ENCODE measurements around the gene KRT72.

Gene KRT72

DNA sequence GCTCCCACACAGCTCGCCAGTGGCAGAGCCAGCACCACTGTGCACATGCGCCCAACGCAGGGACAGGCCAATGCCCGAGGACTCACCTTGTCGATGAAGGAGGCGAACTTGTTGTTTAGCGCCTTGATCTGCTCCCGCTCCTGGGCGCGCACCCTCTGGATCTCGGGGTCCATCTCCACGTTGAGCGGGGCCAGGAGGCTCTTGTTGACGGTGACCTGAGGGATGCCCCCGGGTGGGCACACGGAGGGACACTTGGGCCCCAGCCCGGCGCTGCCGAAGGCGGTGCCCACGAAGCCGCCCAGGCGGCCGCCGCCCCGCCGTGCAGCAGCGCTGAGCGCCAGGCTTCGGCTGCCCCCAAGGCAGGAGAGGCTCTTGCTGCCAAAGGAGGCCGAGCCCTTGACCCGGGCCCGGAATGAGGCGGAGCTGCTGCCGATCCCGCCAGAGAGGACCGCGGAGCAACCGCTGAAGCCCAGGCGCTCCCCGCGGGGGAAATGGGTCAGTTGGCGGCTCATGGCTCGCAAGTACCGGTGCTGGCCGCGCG, at the start of gene KRT72:
Gene KRT72 (minus strand): TSS at position 523 of the 541 bp plus-strand sequence. CDS start 11 bp downstream, at position 512.
- no peak for DNase-seq

DNA sequence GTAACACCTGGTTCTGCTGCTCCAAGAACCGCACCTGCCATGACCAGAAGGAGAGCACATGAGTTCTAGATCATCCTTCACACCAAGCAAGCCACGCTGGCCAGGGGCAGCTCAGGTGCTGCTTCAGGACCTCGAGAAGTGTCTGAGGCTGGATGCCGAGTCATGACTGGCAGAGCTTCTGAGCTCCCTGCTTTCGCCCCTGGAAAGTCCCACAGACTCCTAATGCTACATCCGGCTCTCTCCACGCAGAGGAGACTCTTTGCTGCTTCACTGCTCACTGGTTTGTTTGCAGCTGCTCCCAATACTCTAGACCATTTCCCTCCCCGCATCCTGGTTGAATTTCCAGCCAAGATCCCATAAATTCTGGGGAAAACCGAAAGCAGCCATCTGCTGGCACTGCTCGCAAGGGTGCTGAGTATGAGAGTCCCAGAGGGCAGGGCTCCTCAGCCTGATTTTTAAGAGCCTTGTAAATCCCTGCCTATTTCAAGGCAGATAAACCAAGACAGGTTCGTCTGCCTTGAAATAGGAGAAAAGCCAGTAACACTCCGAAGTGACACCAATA, 49.3 kb upstream of the KRT72 start:
- DNase-seq = no peak

DNA sequence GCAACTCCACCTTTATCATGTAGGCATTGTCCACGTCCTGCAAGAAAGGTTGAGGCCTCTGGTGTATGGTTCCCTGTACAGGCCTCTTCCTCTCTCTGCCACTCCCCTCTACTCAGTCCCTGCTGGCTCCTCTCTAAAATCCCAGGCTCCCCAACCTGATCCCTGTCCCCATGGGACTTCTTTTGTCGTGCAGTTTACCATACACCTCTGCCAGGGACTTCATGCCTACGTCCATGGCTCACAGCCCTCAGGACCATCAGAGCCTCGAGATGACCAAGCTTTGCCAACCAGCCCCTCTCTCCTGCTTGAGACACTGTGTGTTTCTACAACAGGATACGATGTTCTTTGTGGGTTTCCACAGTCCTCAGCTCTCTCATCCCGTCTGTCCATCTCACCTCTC, 47.8 kb upstream of the KRT72 start:
- no peak for DNase-seq

DNA sequence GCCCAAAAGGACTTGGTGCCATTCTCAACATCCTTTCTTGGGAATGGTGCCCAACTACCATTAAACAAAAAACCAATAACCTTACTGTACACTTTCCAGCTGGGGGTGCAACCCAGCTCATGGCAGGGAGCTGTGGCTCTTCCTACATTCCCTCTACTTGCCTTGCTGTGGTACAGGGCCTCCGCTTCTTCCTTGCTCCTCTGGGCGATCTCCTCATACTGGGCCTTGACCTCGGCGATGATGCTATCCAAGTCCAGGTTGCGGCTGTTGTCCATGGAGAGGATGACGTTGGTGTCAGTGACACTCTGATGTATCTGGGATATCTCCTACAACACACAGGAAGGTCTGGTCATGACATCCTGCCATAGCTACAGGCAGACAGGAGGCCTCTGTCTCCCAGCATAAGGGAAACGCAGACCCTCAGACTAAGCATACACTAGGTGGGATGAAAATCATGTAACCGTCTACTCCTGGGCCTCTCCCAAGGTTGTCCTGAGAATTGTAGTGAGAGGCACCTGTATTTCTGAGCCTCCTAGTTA, 46.8 kb upstream of the KRT72 start:
- DNase-seq = no peak

DNA sequence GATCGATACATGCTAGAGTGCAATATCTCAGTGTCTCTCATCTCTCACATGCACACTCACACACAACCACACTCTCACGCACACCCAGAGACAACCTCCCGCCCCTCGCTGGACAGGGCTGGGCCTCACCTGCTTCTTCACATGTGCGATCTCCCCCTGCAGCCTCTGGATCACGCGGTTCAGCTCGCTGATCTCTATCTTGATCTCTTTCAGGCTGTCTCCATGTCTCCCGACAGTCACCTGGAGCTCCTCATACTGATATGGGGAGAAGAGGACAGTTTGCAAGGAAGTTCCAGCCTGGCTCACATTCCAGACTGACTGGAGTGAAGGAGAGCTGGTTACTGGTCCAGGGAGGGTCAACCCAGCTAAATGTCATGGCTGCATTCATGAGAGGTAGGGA, 46.3 kb upstream of the KRT72 start:
- DNase-seq = no peak

DNA sequence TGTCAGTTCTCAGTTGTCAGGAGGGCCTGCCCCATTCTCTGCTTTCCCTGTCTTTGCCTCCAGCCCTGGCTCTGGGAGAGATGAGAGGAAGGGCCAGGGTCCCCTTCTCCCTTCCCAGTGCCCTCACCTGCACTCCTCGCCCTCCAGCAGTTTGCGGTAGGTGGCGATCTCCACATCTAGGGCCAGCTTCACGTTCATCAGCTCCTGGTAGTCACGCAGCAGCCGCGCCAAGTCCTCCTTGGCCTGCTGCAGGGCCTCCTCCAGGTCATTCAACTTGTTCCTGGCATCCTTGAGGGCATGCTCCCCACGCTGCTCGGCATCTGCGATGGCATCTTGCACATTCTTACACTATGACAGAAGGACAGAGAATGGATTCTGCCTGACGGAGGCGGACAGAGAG, 45.4 kb upstream of the KRT72 start:
- DNase-seq = no peak

DNA sequence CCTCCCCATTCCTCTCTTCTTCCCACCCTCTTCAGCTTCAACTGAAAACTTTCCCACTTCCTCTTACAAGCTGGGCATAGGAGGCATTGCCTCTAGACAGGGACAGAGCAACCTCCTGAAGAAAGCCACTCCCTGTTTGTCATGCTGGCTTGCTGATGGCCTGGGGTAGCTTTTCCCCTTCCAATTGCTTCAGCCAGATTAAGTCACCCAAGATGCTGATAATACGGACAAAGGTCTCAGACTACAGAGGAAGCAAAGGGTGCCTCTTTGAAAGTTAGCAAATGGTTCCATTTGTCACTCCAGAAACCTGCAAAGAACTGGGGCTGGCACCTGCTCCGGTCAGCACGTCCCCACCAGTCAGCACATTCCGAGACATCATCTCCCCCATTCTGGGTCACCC, 44.7 kb upstream of the KRT72 start:
- DNase-seq = no peak

DNA sequence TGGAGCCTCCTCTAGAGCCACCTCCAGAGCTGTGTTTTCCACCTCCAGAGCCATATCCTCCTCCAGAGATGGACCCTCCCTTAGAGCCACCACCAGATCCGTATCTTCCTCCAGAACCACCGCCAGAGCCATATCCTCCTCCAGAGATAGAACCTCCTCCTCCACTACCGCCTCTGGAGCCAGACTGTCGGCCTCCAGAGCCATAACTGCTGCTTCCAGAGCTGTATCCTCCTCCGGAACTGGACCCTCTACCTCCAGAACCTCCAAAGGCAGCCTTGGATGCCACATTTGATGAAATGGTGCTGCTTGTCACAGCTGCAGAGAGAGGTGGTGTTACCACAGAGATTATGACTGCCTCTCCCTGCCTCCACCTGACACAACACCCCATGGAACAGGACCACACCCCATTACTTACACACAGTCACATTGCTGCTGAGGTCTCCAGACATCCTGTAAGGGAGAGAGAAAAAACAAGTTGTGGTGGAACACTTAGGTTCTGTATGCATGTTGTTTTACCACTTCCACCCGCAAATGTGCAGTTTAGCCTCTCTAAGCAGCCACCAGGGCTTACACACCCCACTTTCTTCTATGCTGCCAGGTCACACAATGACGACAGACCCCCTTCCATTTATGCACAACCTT, 44.0 kb upstream of the KRT72 start:
- no peak for DNase-seq

DNA sequence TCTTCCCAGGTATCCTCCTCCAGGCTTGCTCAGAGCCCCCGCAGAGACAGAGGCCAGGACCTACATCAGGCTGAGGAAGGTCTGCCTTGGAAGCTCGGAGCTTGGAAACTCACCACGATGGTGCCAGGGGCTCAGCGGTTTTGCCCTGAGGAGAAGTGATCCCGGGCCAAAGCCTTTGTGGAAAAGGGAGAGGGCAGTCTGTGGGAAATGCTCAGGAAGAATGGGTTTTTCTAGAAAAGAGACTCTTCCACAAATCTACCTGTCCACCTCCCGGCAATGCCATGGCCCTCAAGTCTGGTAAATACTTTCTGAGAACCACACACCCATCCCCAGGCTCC, 42.8 kb upstream of the KRT72 start:
- no peak for DNase-seq

DNA sequence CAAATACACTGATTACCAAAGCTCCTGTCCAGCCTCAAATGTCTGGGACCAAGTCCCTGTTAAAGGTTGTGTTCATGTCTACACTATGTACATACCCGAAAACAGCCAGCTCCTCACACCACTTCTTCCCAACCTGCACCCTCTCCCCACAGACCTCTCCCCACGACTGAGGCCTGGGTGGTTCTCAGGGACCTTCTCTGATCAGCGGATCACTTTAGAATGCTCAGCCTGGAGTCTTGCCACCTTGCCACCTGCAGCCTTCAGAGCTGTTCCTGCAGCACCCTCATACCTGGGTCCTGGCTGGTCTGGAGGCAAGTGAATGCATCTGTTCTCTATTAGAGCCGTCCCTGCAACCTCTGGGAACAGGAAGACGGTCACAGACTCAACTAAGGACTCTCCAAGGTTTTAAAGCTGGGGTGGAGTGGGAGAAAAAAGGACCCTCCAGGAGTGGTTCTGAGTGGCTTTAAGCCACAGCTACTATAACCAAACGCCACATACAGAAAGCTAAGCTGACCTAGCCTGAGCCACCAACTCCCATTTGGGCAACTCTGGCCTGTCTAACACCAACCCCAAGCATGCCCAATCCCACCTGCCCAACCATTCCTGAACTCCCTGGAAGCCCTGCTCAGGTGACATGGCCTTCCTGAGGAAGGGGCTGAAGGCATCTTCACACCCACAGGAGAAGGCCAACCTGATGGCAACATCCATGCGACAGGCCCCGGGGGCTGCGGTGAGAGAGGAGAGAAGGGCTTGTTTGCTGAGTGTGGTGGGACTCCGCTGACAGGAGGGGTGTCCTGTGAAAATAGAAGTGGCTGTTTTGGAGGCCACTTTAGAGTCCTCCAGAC, 42.2 kb upstream of the KRT72 start:
- no peak for DNase-seq

DNA sequence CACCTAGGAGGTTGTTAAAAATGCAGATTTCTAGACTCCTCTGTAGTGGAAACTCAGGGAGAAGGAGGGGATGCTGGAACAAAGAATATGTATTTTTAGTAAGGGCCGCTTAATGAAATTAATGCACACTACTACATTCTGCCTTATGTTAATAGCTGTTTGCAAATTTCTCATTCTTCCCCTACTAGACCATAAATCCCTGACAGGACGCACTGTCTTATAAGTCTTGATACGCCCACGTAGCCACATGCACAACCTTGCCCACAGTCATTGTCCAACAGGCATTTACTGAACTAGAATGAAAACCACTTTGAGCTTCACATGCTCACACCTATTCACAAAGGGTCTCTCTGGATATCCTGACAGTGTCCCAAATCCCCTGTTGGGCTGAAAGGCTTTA, 40.2 kb upstream of the KRT72 start:
- DNase-seq = no peak

DNA sequence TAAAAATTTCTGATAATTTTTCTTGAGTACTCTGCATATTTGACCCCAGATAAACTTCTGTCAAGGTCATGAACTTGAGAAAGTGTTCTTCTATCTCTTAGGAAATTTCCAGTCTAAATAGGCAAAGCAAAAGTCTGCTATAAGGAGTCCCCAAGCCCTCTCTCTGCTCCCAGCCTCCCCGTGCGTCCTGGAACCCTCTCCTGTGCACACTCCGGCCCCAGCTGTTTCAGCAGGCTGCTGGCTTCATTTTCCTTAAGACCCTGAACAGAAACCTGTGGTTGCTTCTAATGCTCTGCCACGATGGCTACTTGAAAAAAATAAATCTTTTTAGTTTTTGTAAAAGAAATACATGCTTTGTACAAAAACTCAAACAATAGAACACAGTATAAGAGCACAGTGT, 36.0 kb upstream of the KRT72 start:
- DNase-seq = no peak

DNA sequence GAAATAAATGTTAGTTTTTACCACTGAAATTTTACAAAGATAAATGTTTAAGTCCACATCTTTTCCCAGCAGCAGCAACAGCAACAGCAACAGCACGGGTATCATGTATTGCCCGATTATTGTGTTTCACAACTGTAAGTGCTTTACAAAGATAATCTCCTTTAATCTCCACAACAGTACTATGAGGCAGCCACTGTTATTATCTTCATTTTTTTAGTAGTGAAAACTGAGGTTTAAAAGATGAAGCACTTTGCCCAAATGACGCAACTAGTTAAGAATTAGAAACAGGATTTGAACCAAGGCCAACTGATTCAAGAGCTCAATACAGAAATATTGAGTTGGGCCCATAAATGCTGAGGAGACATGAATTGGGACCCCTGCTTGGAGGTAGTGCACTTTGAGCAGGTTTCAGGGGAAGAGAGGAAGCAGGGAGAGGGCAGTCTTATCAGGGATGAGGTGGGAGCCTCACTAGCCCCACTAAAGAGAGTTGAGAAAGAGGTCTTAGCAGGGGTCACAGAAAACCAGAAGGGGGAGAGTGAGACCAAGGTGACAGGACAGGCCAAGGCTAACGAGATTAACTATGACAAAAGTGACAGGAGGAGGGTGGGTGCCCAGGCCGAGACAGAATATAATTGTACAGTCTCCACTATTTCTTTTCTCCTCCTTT, 35.5 kb upstream of the KRT72 start:
- no peak for DNase-seq

DNA sequence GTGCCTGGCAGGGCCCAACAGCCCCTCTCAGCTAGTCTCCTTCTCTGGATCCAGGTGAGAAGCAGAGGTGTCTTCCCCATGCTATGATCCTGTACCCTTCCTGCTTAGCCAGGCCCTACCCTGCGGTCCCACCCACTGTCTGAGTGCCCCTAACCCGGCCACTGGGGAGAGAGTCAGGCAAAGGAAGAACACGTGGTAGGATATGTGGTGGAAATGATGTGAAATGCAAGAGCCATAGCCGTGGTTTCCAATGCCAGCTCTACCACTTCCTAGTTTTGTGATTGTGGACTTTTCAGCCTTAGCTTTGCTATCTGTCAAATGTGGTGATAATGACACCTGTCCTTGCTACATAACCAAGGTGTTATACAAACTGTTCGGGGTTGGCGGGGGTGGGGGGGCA, 34.9 kb upstream of the KRT72 start:
- no peak for DNase-seq

DNA sequence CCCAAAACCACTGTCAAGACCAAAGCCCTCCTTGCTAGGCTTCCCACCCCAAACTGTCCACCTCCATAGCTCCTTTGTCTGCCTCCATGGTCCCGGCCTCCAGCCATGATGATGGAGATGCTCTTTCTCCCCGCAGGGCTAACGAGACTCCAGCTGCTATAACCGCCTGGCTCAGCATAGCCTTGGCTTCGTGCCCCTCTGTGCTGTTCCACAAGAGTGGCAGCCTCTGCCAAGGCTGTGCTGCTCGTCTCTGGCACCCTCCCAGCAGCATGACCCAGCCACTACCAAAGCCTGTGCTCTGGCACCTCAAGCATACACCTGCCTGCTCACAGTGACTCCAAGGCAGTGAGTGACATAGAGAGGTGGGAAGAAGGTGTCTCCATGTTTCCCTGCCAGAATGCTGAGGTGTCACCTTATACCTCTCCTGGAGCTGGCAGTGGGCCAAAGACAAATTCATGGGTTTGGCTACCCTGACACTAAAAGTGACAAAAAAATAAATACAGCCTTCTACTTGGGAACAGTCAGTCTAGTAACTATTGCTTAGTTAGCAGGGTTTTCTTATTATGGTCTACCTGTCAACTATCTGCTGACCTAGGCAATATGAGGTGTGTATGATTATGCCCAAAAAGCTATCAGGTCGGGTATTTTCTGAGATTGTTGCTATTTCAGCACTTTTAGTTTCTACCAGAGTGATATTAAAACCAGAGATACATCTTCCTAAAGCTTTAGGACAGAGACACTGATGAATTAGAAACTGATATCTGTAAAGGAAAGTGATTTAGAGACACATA, 33.2 kb upstream of the KRT72 start:
- DNase-seq = peak in 47 of 51 donors; percentile 14 to 88 (median 61)

DNA sequence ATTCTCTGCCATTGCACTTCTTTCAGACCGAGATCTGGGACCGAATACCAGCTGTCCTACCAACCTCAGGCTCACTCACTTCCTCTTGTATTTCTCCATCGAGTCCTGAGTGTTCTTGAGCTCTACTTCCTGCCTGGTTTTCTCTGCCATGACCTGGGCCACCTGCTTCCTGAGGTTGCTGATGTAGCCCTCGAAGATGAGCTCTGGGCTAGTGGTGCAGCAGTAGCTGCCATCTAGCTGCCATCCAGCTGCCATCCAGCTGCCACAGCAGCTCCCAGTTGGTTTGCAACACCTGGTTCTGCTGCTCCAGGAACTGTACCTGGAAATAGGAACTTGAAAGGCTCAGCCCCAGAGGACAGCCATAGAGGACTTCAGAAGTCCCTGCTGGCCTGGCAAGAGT, 32.1 kb upstream of the KRT72 start:
- DNase-seq = no peak

DNA sequence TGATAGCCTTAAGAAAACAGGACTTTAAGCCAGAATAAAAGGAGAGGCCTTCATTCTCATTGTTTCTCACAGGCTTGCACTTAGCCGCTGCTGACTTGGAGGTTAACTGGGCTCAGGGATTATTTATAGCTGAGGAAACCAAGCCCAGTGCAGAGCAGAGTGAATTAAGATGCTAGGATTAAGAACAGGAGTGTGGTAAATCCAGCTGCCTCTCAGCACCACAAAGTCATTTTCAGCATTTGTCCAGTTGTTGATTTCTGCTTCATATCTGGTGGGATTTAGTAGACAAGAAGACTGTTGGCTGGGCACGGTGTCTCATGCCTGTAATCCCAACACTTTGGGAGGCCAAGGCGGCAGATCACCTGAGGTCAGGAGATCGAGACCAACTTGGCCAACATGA, 31.4 kb upstream of the KRT72 start:
- no peak for DNase-seq

DNA sequence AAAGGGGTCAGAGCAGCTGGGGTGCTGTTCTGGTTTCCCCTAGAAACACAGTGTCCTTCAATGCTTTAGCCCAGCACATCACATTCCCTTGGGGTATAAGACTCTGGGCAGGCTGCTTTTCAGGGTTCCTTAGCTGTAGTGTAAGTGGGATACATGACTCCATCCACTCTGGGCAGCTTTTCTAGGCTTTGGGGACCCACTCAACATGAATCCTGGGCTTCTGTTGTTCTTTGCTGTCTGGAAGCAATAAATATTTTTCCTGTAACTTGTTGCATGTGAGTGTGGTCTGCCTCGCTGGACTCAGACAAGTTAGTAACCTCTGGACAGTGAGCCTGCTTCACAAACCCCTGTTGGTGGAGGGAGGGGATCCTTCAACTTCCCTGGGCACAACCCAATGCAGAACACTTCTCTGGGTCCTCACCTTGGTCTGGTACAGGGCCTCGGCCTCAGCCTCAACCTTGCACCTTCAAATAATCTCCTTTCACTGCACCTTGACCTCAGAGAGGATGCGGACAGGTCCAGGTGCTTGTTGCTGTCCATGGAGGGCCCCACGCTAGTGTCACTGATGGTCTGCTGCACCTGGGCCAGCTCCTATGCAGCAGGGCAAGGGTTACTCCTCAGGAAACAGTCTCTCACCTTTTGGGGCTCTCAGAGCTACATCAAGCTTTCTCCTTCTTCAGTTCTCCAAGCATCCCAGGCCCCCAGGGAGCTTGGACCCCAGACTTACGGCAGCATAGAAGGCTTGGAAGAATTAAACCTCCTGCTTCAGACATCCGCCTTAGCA, 30.6 kb upstream of the KRT72 start:
- no peak for DNase-seq

DNA sequence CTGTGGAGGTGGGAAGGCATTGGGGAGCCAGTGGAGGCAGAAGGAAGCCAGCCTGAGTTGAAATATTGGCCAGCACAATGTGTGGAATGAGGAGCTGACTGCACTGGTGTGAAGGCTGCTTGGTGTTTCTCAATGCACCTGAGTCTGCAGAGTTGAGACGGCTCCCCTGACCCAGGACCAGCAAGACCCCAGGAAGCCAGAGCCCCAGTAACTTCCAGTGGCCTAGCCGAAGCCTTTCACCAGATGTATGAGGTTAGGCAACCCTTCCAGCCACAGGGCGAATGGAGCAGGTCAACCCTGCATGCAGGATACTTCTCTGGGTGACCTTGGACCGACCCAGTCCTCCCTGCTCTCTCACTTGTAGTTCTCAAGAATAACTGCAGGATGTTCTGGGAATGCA, 30.0 kb upstream of the KRT72 start:
- no peak for DNase-seq

DNA sequence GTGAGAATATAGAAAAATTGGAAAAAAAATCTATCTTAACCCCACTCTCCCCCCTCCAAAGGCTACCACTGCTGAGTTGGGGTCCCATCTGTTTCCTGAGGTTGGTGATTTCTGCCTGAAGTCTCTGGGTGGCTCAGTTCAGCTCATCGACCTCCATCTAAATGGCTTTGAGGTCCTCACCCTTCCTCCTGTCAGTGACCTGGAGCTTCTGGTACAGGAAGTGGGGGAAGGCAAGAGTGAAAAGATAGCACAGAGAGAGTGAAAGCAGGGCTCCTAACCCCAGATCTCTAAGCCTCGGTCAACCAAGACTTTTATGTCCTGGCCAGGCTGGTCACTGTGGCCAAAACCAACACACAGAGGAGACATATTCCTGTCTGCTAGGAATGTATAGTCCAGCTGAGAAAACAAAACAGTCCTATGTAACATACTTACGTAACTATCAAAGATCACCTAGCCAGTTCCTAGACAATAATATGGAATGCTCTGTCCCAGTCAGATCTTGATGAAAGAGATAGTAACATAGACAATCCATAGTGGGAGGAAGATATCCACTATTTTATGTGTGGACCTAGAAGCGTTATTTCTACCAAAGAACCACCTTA, 29.4 kb upstream of the KRT72 start:
- no peak for DNase-seq

Data from hypothalamus (tissue), 51 donors.